Heart left ventricle (tissue), 13 donors: ENCODE results near the gene KCNMA1.

Source experiments
- CTCF ChIP-seq, 12 donors: fragments of 200-600 bp; sonication (generic) in 4 of 12; IDR thresholded peaks; one replicate each; pipeline versions ENCODE4 v1.5.0 to v1.8.0; 2018 to 2022; ENCODE audit warnings: antibody characterized with exemption in 12 of 12, mild to moderate bottlenecking in 5 of 12
- POLR2A ChIP-seq, 2 donors: fragments of 450-650 bp; IDR thresholded peaks; one replicate each; pipeline ENCODE4 v1.6.1; 2017; ENCODE audit warnings: antibody characterized with exemption in 2 of 2, mild to moderate bottlenecking in 2 of 2, moderate library complexity in 2 of 2
- donor health status: ischemic (EF 13 %, LVEDD 7.1; RV severe dilation, severe dysfunction).
- donor health status: DM: no; HTN: yes; CAD: no.
- donor health status: DM: no; HTN: no; CAD: no.
- donor health status: ischemic (EF 25% LVEDD 6.9; RV normal size, moderate dysfunction).
- donor health status: ischemic (EF 25% LVEDD 5.7; RV mildly dilated, moderate dysfunction).
- donor health status: ischemic (EF 35%, LVEDD 5.7; RV mildly dilated, moderate dysfunction).
- donor health status: nonischemic (EF 11% LVEDD 7.7; RV severe dilation, severe dysfunction).
- donor health status: DM: yes; HTN: yes; CAD: no.
- donor health status: PGD.
- donor health status: ischemic (EF 29% LVEDD 5.4; RV normal size, mild dysfunction).
- donor health status: nonischemic (EF 23%, LVEDD 6.1; RV moderate dilation, normal function).

- TF ChIP-seq POLR2A (IDR thresholded peaks at IDR 0.05): no peak
- no peak for TF ChIP-seq CTCF (IDR thresholded peaks at IDR 0.05)
Observed at GRCh38 chr10:77020426-77021040, 617.1 kb downstream of the KCNMA1 start.
